ENCODE data around the gene ZW10.

GRCh38 chr11:113806406-113806805, 32.9 kb upstream of the ZW10 start:
- TF ChIP-seq CTCF (conservative IDR thresholded peaks at IDR 0.05; ENCODE audit: low read depth in 2 of 2) (peak; percentile 82 to 91), POLR2AphosphoS5 (IDR thresholded peaks at IDR 0.05; ENCODE audit: low read depth) (no peak), EZH2 (IDR thresholded peaks at IDR 0.05; ENCODE audit: low read depth, unreplicated experiment) (no peak), CREB1 (CRISPR knock-in tag; IDR thresholded peaks at IDR 0.05; ENCODE audit: low read depth) (no peak)
